Measurements from ENCODE around the gene SLC30A9.

- TF ChIP-seq CTCF (IDR thresholded peaks at IDR 0.05; ENCODE audit: low read length) (no peak), EZH2phosphoT487 (IDR thresholded peaks at IDR 0.05; ENCODE audit: low read length) (no peak)
These were observed 46.2 kb upstream of the SLC30A9 start for GRCh38 chr4:41944089-41944488.

Data from MM.1S (cell line).